IPS-18c (cell line): ENCODE data around the gene RAI2.

ENCODE experiments used
- H3K4me3 ChIP-seq: 2 replicates; pipeline ENCODE4 v1.7.0; 2013; ENCODE audit warnings: low read depth, mild to moderate bottlenecking, low read length, moderate library complexity; ENCODE audit not compliant: insufficient read depth
- H3K9me3 ChIP-seq: one replicate; pipeline ENCODE4 v1.6.1; 2013; ENCODE audit warnings: mild to moderate bottlenecking, low read length, moderate library complexity; ENCODE audit not compliant: control insufficient read depth, insufficient read depth

RAI2 gene

DNA sequence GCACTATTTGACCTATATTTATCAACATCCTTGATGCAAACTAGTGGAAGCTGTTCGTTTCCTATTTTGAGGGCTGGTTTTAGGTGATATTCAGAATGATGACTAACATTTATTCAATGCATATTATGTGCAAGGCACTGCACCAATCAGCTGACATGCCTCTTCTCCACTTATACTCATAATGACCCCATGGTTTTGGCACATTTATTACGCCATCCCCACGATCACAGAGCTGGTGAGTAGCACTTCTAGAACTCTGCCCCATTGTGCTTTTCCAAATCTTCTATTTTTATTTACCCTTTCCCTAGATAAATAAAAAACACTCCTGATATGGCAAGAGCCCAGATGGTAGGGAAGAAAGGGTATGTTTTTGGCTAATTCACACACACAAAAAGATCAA lies 110.7 kb downstream of the RAI2 start:
- no peaks in the 10 kb centered on the region for H3K9me3 ChIP-seq
- H3K4me3 ChIP-seq, result no peak overlapping the region
